ENCODE data around the gene LSR. TPM values are rescaled to one million over a fixed set of nuclear protein-coding genes. Genes with fewer than 3 reads are reported as not detected.

The LSR gene
- total RNA-seq, 1 experiment from 2014 or later: 0.23 TPM

DNA sequence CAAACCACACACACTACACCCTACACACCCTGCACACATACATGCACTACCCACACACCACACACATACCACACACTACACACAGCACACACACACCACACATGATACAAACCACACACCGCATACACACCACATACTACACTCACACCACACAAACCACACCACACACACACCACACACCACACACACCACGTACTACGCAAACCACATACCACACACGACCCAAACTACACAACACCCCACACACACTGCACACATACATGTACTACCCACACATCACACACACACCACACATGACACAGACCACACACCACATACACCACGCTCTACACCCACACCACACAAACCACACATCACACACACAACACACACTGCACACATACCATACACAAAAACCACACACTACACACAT, 49.8 kb downstream of the LSR start:
- DNase-seq (ENCODE audit: low read depth): no peak

GRCh38 chr19:35299523-35300338, 50.9 kb downstream of the LSR start:
- DNase-seq (ENCODE audit: low read depth): no peak

DNA sequence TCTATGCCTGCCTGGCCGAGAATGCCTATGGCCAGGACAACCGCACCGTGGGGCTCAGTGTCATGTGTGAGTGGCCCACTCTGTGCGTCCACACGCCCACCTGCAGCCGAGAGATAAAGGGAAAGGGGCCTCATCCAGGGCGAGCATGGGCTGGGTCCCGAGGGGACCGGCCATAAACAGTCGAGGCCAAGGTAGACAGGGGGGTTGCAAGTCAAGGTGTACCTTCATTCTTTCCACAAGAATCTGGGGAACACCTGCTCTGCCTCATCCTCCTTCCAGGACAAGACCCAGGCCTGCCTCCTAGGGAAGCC, 51.5 kb downstream of the LSR start:
- no peak for DNase-seq (ENCODE audit: low read depth)

DNA sequence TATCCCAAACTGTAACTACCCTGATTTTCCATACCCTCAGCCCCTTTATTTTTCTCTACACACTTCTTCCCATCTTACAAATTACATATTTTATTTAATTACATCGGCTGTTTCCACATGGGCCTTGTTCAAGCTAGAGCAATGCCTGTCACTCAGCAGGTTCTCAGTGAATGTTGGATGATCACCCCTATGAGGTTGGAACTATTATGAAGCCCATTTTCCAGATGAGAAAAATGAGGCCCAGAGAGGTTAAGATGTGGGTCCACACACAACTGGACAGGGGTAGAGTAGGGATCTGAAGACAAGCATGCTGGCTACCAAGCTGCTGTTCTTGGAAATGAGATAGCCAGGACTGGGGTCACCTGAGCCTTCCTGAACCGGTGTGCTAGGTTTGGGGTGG, 53.2 kb downstream of the LSR start:
- no peak for DNase-seq (ENCODE audit: low read depth)

DNA sequence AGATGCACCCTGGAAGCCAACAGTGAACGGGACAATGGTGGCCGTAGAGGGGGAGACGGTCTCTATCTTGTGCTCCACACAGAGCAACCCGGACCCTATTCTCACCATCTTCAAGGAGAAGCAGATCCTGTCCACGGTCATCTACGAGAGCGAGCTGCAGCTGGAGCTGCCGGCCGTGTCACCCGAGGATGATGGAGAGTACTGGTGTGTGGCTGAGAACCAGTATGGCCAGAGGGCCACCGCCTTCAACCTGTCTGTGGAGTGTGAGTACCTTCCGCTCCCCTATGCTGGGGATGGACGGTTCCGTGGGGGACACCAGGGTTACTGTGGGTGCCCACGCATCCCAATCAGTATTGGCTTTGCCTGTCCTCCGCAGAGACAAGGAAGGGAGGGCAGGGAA, 53.6 kb downstream of the LSR start:
- no peak for DNase-seq (ENCODE audit: low read depth)

DNA sequence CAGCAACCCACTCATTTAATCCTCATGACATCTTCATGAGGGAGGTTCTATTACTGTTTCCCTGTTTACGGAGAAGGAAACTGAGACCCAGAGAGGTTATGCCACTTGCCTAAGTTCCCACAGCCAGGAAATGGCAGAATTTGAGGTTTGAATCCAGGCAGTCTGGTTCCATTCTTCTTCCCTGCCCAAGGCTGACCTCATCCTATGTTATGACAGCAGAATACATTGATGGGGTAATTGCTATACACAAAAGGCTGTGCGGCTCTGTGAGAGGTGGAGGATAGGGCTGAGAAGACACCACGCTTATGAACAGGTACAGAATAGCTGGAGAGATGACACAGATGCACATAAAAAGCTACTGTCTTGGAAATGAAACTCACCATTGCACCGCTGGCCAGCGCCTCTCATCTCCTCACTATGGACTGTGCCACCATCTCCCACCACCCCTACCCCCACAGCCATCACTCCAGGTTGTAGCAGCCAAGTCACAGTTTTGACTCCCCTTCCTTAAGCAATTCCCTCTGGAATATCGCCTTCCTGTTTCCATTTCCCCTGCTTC, 54.6 kb downstream of the LSR start:
- DNase-seq (ENCODE audit: low read depth): no peak

- no peak for DNase-seq (ENCODE audit: low read depth)
Measured at GRCh38 chr19:35304036-35304435, 55.2 kb downstream of the LSR start.

GRCh38 chr19:35305181-35305580, 56.4 kb downstream of the LSR start:
- DNase-seq (ENCODE audit: low read depth): no peak

- DNase-seq (ENCODE audit: low read depth): peak; percentile 18
Measured at GRCh38 chr19:35306473-35307246, 57.9 kb downstream of the LSR start.

DNA sequence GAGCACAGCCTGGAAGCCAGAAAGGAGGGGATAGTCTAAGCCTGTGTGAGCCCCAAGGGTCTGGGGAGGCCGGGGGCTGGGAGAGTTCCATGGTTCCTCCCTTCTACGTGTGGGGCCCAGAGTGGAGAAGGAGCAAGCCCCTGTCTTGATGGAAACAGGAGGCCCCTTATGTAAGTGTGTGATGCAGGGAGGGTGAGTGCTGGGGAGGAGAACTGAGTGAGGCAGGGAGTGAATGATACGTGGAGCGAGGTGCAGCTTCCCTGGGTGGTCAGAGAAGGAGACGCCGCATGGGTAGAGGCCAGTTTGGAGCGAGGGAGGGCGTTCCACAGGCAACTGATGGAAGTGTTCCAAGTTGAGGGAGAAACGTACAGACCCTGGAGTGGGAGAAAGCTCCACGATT, 59.1 kb downstream of the LSR start:
- no peak for DNase-seq (ENCODE audit: low read depth)

GRCh38 chr19:35308910-35309309, 60.1 kb downstream of the LSR start:
- no peak for DNase-seq (ENCODE audit: low read depth)

DNA sequence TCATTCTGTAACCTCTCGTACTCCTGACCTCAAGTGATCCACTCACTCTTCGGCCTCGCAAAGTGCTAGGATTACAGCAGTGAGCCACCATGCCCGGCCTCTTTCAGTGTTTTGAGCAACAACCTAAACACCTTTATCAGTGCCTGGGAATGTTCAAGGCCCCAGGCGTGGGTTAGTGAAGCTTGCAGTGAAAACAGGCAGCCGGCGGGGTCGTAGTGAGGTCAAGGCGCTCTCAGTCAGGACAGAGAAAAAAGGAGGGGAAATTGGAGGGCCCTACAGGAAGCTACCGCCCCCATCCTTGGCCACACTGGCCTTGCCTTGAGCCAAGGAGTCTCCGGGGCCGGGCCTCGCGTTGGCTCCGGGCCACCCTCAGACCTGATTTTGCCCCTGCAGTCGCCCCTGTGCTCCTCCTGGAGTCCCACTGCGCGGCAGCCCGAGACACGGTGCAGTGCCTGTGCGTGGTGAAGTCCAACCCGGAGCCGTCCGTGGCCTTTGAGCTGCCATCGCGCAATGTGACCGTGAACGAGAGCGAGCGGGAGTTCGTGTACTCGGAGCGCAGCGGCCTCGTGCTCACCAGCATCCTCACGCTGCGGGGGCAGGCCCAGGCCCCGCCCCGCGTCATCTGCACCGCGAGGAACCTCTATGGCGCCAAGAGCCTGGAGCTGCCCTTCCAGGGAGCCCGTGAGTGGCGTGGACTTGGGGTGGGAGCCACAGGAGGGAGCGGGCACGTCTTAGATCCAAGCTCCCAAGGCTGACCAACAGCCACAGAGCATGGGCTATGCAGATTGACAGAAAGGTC, 60.9 kb downstream of the LSR start:
- DNase-seq (ENCODE audit: low read depth): no peak

DNA sequence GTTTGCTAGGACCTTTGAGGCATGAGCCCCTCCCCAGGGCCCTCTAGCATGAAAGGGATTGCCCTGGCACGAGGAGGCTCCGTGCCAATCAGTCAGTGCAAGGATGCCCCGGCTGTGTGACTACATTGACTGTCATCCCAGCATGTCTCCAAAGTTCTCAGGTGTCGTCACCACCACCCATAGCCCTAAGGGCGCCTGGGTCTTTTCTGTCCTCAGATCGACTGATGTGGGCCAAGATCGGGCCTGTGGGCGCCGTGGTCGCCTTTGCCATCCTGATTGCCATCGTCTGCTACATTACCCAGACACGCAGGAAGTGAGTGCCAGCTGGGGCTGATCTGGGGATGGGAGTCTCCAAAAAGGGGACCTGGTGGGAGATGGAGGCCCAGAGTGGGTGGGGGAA, 61.5 kb downstream of the LSR start:
- DNase-seq (ENCODE audit: low read depth): no peak

DNA sequence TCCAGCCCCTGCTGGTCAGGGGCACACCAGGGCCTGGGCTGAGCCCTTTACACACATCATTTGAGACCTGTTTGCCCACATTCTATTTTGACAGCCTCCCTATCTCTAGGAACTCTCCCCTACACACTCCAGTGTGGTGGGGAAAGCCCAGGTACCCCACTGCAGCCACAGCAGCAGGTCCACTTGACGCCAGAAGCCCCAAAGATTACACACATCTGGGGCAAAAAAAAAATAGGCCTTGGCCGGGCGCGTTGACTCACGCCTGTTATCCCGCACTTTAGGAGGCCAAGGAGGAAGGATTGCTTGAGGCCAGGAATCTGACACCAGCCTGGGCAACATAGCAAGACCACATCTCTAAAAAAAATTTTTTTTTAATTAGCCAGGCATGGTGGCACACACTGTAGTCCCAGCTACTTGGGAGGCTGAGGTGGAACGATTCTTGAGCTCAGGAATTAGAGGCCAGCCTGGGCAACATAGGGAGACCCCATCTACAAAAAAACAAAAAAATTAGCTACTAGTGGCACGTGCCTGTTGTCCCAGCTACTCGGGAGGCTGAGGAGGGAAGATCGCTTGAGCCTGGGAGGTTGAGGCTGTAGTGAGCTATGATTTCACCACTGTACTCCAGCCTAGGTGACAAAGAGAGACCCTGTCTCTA, 62.1 kb downstream of the LSR start:
- DNase-seq (ENCODE audit: low read depth): no peak

GRCh38 chr19:35311901-35312665, 63.3 kb downstream of the LSR start:
- no peak for DNase-seq (ENCODE audit: low read depth)

GRCh38 chr19:35313587-35313986, 64.8 kb downstream of the LSR start:
- DNase-seq (ENCODE audit: low read depth): no peak

- no peak for DNase-seq (ENCODE audit: low read depth)
Measured at GRCh38 chr19:35314031-35314430, 65.2 kb downstream of the LSR start.

DNA sequence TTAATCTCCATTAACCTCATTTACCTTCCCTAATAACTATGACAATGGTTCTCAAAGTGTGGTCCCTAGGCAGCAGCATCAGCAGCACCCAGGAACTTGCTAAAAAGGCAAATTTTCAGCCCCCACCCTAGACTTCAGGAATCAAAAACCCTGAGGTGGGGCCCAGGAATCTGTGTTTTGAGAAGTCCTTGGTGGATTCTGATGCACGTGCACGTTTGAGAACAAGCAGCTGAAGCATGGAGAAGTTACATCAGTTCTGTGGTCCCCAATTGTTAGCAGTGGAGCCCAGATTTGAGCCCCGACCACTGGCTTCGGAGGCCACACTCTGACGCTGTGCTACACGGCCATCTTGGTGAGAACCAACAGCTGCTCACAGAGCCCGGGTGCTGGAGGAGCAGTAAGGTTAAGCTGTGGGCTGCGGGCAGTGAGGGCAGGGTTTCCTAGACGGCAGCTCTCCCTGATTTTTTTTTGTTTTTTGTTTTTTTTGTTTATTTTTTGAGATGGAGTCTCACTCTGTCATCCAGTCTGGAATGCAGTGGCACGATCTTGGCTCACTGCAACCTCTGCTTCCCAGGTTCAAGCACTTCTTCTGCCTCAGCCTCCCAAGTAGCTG, 66.2 kb downstream of the LSR start:
- DNase-seq (ENCODE audit: low read depth): no peak

DNA sequence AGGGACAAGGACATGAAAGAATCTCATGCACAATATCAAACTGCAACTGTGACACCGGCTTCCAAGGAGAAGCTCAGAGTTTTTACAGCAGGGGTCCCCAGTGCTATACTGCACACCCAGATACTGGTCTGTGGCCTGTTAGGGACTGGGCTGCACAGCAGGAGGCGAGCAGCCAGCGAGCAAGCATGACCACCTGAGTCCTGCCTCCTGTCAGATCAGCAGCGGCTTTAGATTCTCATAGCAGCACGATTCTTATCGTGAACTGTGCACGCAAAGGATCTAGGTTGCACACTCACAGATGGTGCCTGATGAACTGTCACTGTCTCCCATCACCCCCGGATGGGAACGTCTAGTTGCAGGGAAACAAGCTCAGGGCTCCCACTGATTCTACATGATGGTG, 67.1 kb downstream of the LSR start:
- no peak for DNase-seq (ENCODE audit: low read depth)

GRCh38 chr19:35316560-35316959, 67.8 kb downstream of the LSR start:
- DNase-seq (ENCODE audit: low read depth): no peak
